HG02588 (cell line): ENCODE measurements around the gene CALD1.

Source experiments
- ATAC-seq: cut with Tn5 transposase; IDR thresholded peaks from one replicate; pipeline ENCODE4 v1.9.1; 2021; ENCODE audit warnings: mild to moderate bottlenecking, moderate library complexity; ENCODE audit not compliant: unreplicated experiment

The CALD1 gene

DNA sequence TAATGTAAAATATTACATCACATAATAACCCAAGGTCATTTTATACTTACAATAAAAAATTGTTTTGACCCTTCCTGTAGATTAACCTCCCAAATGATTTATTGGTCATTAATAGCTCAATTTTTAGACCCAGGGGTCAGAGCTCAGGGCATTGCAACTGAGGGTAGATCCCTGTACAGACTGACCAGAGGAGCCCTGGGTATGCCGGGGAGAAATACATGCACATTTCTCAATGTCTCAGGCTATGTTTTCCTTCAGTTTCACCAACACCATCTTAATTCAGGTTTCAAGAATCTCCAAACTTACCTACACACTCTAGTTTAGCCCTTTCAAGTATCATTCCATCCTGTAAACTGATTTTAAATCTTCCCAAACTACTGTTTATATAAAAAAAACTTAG is 46.2 kb downstream of the CALD1 start:
- no peak for ATAC-seq

DNA sequence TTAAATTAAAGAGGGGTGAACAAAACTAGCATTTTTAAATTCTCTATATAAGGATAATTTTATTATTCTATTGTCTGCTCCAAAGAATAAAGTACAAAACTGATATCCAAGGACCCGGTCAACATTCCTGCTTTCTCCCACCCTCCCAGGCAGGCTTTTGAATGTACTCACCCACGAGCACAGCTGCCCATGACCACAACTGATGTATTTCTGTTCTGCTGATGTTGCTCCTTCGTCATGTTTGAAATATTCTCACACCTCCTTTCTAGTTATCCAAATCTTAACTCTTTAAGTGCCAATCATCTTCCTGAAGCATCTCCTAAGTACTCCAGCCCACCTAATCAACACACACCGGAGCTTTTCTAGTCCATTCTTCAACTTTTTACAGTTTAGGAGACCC is 46.7 kb downstream of the CALD1 start:
- no peak for ATAC-seq

DNA sequence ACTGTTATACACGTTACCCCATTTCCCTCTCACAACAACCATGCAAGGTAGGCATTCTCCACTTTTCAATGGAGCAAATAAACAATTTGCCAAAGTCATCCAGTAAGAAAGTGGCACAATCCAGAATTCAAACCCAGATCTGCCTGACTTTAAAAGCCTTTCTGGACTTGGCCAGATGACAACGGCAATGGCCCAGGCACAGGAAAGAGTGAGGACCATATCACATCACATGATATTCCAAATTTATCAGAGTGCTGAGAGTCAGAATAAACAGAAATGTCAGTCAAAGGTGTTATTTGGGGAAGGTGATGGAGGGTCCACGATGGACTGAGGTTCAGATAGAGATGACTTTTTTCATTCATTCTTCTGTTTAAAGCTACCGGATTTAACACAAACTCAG is 48.0 kb downstream of the CALD1 start:
- no peak for ATAC-seq

DNA sequence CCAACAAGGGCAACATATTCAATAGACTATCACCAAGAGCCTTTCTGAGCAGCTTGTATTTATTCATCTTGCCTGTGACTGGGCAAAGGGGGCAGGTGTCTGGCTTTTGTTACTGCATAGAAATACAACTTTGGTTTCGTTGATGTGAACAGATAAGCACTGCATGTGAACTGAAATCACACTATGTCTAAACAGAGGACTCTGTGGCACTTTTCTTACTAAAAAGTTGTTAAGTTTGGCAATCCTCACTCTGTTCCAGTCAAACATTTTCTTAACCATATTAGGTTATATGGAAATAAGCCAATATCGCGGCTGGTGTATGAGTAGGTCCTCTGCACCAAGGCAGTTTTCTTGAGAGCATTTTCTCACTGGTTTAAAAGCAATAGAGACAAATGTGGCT is 48.5 kb downstream of the CALD1 start:
- ATAC-seq = no peak

DNA sequence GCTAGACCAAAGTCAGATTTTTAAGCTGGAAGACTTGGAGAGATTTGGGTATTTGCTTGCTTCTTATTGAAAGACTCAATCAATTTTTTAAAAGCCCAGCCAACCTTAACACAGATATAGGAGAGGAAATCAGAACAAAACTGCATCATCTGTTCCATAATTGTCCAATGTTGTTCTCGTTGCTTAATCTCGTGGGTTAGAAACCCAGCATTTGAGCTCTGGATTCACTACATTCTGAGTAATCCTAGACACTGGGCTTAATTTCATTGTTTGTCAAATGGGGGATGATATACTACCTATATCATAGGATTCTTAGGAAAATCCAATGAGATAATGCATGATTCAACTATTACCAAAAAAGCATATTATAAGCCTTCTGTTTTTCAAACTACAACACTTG is 48.9 kb downstream of the CALD1 start:
- ATAC-seq = no peak

DNA sequence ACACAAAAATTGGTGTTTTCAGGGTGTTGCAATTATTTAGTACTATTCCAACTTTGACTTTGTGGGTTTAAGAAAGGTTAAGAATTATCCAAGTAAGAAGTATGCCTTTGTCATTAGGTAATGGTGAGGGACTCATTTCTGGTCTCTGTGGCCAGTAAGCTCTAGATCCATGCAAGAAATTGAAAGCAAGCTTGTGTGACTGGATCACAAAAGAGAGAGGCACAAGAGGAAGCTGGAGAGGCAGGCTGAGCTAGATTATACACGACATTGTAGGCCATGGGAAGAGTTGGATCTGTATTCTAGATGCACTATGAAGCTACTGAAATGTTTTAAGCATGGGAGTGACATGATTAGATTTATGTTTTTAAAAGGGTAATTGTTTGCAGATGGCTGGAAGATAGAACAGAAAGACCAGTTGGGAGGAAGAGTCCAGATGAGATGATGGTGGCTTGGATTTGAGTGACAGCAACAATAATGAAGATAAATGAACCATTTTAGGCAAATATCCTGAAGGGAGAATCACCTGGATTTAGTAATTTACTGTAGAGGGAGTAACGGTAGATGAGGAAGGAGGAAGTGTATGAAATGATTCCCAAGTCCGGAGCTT is 50.0 kb downstream of the CALD1 start:
- no peak for ATAC-seq

DNA sequence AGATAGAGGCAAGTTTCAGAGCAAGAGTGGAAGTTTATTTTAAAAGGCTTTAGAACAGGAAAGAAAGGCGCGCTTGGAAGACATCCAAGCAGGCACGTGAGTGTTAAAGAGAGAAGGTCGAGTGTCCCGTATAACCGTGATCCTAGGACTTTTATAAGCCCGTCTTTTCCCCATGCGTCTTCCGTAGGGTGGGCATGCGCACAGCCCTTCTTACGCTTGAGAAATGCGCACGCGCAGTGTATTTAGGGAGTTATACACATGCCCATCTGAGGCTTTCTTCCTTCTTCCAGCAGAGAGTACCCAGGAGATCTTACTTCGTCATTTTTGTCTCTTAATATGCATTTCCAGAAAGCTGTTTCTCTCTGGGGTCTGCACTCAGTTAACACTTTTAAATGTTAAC is 52.4 kb downstream of the CALD1 start:
- no peak for ATAC-seq

DNA sequence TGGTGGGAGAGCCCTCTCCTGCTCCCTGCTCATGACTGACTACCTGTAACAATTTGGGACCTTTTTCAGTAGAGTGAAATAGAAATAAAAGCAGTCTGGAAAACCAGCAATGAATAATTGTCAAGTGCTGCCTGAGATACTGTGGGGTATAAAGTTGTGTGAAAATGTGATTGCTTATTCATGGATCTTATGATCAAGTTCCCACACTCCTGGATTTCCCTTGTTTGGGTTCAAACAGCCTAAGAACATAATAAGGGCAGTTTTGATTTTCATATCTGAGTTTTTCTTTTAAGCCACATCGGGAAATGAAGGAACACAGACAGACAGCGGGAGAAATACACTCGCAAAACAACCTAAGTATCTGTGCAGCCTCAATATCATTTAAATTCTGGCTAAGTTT is 52.9 kb downstream of the CALD1 start:
- ATAC-seq = no peak

DNA sequence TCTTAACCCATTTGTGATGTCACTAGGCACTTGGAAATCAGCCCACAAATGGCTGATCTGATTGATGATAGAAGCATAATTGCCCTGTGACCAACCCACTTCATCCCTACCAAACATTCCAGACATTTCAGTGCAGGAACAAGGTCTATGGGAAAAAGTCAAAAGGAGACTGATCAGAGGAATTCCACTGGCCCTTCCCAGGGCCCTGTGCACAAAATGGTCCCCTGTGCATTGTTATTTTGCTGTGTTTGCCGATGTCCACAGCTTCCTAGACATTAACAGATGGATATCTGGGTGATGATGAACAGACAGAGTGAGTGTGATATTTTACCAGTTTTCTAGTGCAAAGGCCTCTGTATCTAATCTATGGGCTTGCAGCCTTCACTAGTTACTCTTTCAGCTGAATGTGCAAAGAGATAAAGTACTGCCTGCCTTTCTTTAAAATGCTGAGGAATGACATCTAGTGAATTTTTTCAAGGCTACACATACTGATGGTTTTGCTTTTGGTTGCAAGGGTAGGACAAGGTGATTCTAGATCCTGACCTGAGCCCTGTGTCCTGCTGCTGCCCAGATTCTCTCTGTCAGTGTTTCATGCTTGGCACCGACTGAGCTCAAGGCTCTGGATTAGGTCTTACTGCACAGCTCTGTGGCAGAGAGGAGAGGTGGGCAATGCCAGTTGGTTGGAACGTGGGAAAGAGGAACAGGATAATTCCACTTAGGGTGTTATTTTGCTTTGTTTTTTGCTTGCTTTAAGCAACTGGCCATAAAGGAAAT is 55.4 kb downstream of the CALD1 start:
- no peak for ATAC-seq

DNA sequence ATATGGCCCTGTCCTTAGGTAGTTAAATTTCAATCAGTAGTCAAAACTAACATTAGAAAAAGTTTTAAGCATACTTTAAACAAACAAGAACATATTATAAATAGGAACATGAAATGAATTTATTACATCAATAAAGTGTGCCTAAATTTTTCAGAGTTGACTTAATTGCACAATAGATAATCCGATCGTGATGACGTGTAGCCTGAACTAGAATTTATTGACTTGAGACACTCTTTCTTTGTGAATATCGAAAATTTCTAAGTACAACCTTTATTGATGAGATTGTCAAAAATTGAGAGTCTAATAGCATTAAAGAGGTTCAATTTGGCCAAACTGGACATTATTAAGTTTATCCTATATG is 56.0 kb downstream of the CALD1 start:
- ATAC-seq = no peak

DNA sequence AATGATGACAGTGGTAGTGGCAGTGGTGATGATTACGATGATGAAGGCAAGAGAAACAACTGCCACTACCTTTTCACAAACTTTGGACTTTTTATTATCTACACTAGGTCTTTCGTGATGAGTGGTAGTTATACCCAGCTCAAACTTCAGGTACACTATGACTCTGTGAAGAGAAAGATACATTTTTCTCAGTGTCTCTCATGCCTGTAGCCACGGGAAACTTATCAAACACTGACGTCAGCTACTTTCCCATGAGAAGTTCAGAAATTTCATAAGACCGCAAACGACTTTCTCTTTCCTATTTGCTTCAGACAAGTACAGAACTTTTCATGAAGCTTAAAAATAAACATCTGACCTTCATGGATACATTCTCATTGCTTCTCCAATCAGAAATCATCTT is 57.0 kb downstream of the CALD1 start:
- ATAC-seq = no peak

DNA sequence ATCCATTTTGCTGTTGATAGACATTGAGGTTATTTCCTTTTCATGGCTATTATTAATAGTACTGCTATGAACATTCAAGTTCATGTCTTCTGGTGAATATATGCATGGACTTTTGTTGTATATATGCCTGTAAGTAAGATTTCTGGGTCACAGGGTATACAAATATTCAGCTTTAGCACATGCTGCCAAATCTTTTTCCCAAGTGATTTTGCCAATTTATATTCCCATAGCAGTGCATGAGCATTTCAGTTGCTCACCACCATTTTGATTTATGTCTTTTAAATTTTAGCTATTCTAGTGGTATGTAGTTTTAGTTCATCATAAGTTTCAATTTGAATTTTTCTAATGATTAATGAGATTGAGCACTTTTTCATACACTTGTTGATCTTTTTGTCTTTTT is 59.9 kb downstream of the CALD1 start:
- no peak for ATAC-seq

DNA sequence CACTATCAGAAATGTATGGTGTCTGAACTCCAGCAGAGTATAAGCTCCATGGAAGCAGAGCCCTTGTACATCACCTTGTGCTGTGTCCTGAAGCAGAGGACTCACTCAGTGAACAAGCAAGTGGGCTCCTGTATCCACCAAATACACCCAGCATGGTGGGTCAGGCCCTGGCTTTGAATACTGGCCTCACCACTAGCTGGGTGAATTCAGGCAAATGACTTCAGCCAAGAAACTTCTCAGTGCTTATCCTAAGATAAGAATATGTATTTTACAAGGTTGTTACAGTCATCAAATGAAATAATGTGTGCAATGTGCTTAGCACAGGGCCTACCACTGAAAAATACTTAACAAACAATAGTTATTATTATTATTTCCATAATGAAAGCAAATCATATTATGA is 62.6 kb downstream of the CALD1 start:
- no peak for ATAC-seq

DNA sequence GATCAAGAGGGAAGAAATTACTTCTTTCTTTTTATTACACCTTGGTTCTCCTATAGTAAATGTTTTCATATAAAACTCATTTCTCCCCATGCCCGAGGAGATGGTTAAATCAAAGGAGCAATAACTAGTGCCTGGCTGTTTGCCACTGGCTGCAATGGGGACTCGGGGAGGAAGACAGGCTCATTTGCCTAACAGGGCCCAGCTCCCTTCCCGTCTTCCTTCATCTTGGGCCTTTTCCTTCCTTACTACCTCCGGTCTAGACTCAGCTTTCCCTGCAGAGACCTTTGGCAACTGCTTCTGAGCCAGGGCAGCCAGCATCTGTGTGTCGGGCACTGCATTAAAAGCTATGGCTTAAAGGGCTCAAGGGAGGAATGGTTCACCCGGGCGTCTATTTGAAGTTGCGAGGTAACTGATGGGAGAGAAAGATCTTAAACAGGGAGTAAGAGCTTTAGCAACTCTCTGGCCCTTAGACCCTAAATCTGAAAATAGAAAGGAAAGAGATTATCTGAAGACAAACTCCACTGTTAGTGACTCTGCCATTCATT is 63.5 kb downstream of the CALD1 start:
- ATAC-seq = no peak

DNA sequence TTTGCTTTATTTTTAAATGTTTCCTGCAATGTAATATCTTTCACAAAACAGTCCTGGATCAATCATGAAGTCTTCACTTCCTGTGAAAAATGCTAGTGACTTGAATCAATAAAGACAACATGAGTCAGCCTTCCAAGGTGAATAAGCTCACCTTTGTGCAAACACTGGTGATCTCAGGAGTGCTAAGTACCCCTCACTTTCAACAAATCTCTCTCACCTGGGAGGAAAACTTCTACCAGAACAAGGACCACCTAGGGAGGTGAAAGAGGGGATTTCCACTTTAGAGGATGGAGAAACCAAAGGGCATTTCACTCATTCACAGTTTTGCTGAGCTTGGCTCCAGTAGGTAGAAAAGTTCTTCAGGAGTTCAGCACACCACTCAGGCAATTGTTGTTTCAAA is 64.8 kb downstream of the CALD1 start:
- ATAC-seq = no peak

DNA sequence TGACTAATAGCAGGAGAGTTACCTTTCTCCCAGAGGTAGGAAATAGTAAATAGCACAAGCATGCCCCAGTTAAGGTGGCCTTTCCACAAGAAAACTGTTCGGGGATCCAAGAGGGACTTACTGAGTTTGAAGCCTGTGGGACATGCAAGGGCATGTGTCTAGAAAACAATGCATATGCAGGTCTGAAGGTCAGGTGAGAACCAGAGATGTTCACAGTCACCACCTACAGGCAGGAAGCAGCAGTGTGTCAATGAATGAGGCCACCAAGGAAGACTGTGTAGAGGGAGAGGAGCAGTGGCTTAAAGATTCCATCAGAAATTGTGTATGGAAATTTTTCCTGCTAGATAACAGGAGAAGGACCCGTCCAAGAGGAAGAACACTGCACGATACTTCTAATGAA is 66.0 kb downstream of the CALD1 start:
- no peak for ATAC-seq

DNA sequence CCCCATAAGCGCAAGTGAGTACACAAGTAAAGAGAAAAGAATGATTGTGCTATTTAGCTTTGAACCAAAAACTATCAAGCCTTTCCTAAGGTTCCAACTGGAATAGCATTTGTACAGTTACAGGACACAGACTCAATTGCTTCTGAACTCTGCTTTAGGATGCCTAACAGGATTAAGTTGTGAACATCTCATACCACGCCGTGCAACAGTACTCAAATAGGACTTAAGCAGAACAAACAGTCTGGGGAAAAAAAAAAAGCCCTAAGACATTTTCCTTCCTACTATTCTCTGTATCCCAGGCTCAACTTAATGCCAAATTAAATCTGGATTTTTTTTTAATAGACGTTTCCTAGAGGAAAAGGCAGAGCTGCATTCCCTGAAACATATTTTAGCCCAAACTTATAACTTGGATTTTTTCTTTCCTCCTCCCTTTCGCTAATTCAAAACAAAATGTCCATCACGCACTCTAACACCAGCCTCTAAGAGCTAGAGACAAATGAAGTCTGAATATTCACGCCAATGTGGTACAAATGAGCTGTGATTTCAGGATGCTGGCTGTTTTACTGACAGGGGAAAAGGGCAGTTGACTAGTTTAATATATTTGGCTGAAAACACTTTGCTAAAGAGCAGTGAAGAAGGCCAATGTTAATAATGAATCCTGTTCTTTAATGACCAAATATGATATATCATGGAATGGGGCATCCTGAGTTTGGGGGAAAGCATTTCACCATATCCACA is 68.6 kb downstream of the CALD1 start:
- no peak for ATAC-seq

DNA sequence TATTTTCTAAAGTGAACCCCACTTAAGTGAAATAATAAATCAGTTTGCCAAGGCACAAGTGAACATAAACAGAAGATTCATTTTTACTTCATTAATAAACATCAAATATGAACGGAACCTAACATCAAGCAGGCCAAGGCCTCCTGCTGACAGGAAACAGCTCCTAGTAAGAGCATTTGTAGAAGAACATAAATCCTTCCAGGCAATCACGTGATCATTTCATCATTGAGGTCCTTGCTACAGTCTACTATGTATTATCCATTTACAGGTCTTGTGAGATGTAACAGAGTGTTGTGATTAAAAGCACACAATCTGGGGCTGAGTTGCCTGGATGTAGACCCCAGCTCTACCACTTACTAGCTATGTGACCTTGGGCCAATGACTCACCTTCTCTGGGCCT is 70.6 kb downstream of the CALD1 start:
- ATAC-seq = no peak

DNA sequence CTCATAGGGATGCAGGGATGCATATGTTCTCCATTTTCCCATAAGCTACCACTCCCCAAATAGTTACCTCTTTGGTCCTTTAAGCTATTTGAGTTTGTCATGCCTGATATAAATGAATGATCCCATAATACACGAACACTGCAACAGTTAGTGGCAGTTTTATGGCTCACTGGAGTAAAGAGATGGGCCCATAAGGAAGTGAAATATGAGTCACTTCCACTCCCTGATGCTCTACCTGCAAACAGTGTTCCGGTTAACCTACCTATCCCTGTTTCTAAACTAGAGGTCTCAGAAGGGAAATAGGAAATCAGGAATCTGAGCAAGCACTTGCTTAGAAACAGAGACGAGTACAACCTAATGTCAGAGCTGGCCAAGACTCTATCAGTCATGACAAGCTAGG is 71.7 kb downstream of the CALD1 start:
- ATAC-seq = no peak

DNA sequence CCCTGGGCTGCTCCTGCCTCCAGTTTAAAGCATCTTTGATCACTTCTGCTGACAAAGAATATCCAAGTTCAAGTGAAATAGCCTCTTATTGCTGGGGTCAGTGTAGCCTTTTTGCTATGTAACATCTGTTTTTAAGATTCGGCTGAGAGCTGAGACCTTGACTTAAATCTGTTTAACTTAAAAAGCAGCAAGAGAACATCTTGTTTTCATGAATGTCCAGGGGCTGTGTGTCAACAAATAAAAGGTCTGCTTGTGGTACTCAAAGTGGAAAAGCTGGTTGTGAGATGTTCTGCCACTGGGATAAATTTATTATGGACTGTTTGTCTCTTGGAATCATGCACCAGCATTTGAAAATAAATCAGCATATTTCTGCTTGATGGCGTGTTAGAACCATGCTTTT is 73.2 kb downstream of the CALD1 start:
- ATAC-seq = no peak

DNA sequence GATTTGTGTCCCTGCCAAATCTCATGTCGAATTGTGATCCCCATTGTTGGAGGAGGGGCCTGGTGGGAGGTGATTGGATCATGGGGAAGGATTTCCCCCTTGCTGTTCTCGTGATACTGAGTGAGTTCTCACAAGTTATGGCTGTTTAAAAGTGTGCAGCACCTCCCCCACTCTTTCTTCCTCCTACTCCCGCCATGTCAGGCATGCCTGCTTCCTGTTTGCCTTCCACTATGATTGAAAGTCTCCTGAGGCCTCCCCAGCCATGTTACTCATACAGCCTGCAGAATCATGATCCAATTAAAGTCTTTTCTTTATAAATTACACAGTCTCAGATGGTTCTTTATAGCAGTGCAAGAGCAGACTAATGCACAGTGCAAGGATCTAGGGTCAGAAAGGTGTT is 75.4 kb downstream of the CALD1 start:
- no peak for ATAC-seq

DNA sequence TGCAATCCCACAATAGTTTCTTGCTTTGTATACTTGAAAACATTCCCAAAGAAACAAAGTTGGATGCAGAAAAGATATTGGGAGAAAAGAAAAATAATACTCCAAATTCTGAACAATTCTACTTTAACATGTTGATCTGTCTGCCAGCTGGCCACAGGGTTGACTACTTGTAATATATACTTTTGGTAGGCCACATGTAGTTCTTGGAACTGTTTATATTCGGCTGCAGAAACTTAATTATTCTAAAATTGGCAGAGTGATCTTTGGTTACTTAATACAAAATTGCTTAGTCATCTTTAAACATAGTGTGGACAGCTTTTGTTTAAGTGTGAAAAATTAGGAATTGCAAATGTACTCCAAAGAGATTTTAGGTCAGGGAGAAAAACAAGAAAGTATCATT is 76.0 kb downstream of the CALD1 start:
- ATAC-seq = no peak
